SK-N-SH (cell line): Measurements from ENCODE around the gene GRB10. TPM values are rescaled to one million over a fixed set of nuclear protein-coding genes. Genes with fewer than 3 reads are reported as not detected.

Experiments
- CTCF ChIA-PET: fragments of 300-600, 350-600 bp; formaldehyde crosslinking; extraction: SDS; loops from one replicate; lab custom pipeline; 2021; lab: Yijun Ruan, JAX
- POLR2A ChIA-PET: fragments of 350-600 bp; sonication (Branson Sonifier 250); formaldehyde crosslinking; extraction: SDS; loops from one replicate; lab custom pipeline; 2020; ENCODE audit warnings: antibody characterized with exemption, inconsistent platforms; lab: Yijun Ruan, JAX
- DNase-seq: peaks from one replicate; pipeline ENCODE4 v3.0.0; 2012
- H2AFZ ChIP-seq: fragments of 200-600 bp; sonication (generic); 2 replicates; pipeline ENCODE4 v1.8.1; 2016; ENCODE audit warnings: antibody characterized with exemption, mild to moderate bottlenecking, low read depth
- H3F3A ChIP-seq: fragments of 200-600 bp; sonication (generic); replicated peaks from 2 replicates; pipeline ENCODE3; 2016; ENCODE audit warnings: antibody characterized with exemption, mild to moderate bottlenecking; ENCODE audit not compliant: insufficient read depth
- H3K27ac ChIP-seq, 2 experiments: fragments of 200-500 bp in 1 of 2; fragments of 200-600 bp in 1 of 2; sonication (Bioruptor generic) in 1 of 2; sonication (generic), shearing (Covaris generic) in 1 of 2; 2 replicates each; pipeline versions ENCODE4 v1.5.1 to v1.6.1; 2014 to 2016; ENCODE audit warnings: low read depth in 2 of 2, inconsistent platforms in 1 of 2, low read length in 1 of 2, mild to moderate bottlenecking in 1 of 2, mixed read lengths in 1 of 2
- H3K27me3 ChIP-seq: fragments of 200-600 bp; sonication (generic), shearing (Covaris generic); 2 replicates; pipeline ENCODE4 v1.6.1; 2016; ENCODE audit warnings: mixed run types; ENCODE audit not compliant: insufficient read depth
- H3K36me3 ChIP-seq, 2 experiments: fragments of 200-500 bp in 1 of 2; fragments of 200-600 bp in 1 of 2; sonication (Bioruptor generic) in 1 of 2; sonication (generic) in 1 of 2; replicated peaks in 1 of 2; 2 replicates each; pipeline versions ENCODE3 to v1.5.1; 2014 to 2016; ENCODE audit warnings: low read length in 1 of 2, mild to moderate bottlenecking in 1 of 2; ENCODE audit not compliant: insufficient read depth in 2 of 2, control insufficient read depth in 1 of 2
- H3K4me1 ChIP-seq, 2 experiments: fragments of 200-500 bp in 1 of 2; fragments of 200-600 bp in 1 of 2; sonication (Bioruptor generic) in 1 of 2; sonication (generic), shearing (Covaris generic) in 1 of 2; 2 replicates each; pipeline versions ENCODE4 v1.5.1 to v1.6.1; 2014 to 2016; ENCODE audit warnings: low read depth in 1 of 2, low read length in 1 of 2, mixed run types in 1 of 2; ENCODE audit not compliant: insufficient read depth in 2 of 2, control insufficient read depth in 1 of 2
- H3K4me2 ChIP-seq: fragments of 200-600 bp; sonication (generic), shearing (Covaris generic); 2 replicates; pipeline ENCODE4 v1.6.1; 2017; ENCODE audit warnings: mixed run types
- H3K4me3 ChIP-seq, 2 experiments: fragments of 200-500 bp in 1 of 2; fragments of 200-600 bp in 1 of 2; sonication (Bioruptor generic) in 1 of 2; sonication (generic), shearing (Covaris generic) in 1 of 2; 2 replicates each; pipeline versions ENCODE4 v1.5.1 to v1.8.1; 2014 to 2016; ENCODE audit warnings: low read depth in 2 of 2, inconsistent platforms in 1 of 2, low read length in 1 of 2, mild to moderate bottlenecking in 1 of 2, mixed read lengths in 1 of 2, moderate library complexity in 1 of 2
- H3K79me2 ChIP-seq: fragments of 200-600 bp; sonication (generic); 2 replicates; pipeline ENCODE4 v1.8.1; 2017; ENCODE audit warnings: mild to moderate bottlenecking; ENCODE audit not compliant: insufficient read depth
- H3K9ac ChIP-seq: fragments of 200-600 bp; sonication (generic); 2 replicates; pipeline ENCODE4 v1.6.1; 2017; ENCODE audit warnings: mixed run types
- H3K9me2 ChIP-seq: fragments of 200-600 bp; sonication (generic); 2 replicates; pipeline ENCODE4 v1.6.1; 2017; ENCODE audit warnings: mixed run types
- H3K9me3 ChIP-seq: fragments of 200-600 bp; sonication (generic); 2 replicates; pipeline ENCODE4 v1.6.1; 2017; ENCODE audit warnings: mixed run types, mild to moderate bottlenecking, moderate library complexity
- H4K20me1 ChIP-seq: fragments of 200-600 bp; sonication (generic); 2 replicates; pipeline ENCODE4 v1.6.1; 2017; ENCODE audit warnings: mild to moderate bottlenecking, mixed run types; ENCODE audit not compliant: insufficient read depth
- CHD2 ChIP-seq: fragments of 150-350 bp; IDR thresholded peaks from 2 replicates; pipeline ENCODE4 v1.6.1; 2018; ENCODE audit warnings: low read length; ENCODE audit not compliant: partially characterized antibody
- CTCF ChIP-seq: fragments of 200-600 bp; sonication (generic); IDR thresholded peaks from 2 replicates; pipeline ENCODE4 v1.6.1; 2017; ENCODE audit warnings: antibody characterized with exemption, mild to moderate bottlenecking, moderate library complexity
- ELF1 ChIP-seq: IDR thresholded peaks from 2 replicates; pipeline ENCODE4 v1.4.0; 2012
- EP300 ChIP-seq, 2 experiments: IDR thresholded peaks; 2 replicates each; pipeline versions ENCODE4 v1.4.0 to v1.6.1; 2012; ENCODE audit warnings: borderline replicate concordance in 1 of 2, low read depth in 1 of 2, low read length in 1 of 2
- FOSL2 ChIP-seq: IDR thresholded peaks from 2 replicates; pipeline ENCODE4 v1.4.0; 2012; ENCODE audit warnings: low read depth, mild to moderate bottlenecking, moderate library complexity, borderline replicate concordance
- IRF3 ChIP-seq: fragments of 150-350 bp; IDR thresholded peaks from 2 replicates; pipeline ENCODE4 v1.6.1; 2016; ENCODE audit warnings: mild to moderate bottlenecking, low read depth, low read length
- JUND ChIP-seq: IDR thresholded peaks from 2 replicates; pipeline ENCODE4 v1.4.0; 2012
- MXI1 ChIP-seq: IDR thresholded peaks from 2 replicates; pipeline ENCODE4 v1.6.1; 2012; ENCODE audit warnings: mild to moderate bottlenecking, low read depth, low read length, improper control_type of control experiment
- NFIC ChIP-seq: IDR thresholded peaks from 2 replicates; pipeline ENCODE4 v1.4.0; 2012; ENCODE audit warnings: borderline replicate concordance
- NRF1 ChIP-seq: IDR thresholded peaks from 2 replicates; pipeline ENCODE4 v1.6.1; 2012; ENCODE audit warnings: low read depth, mild to moderate bottlenecking, low read length
- POLR2AphosphoS5 ChIP-seq: IDR thresholded peaks from 2 replicates; pipeline ENCODE4 v1.6.1; 2012; ENCODE audit warnings: low read depth, low read length
- RCOR1 ChIP-seq: fragments of 150-350 bp; IDR thresholded peaks from 2 replicates; pipeline ENCODE4 v1.6.1; 2017; ENCODE audit warnings: antibody characterized with exemption, low read length
- REST ChIP-seq: IDR thresholded peaks from 2 replicates; pipeline ENCODE4 v1.6.1; 2012; ENCODE audit warnings: mild to moderate bottlenecking, low read depth, low read length, moderate library complexity
- SMC3 ChIP-seq: IDR thresholded peaks from 2 replicates; pipeline ENCODE4 v1.6.1; 2012; ENCODE audit warnings: low read depth, low read length, improper control_type of control experiment
- TAF1 ChIP-seq: IDR thresholded peaks from 2 replicates; pipeline ENCODE4 v1.6.1; 2012; ENCODE audit warnings: low read depth, mild to moderate bottlenecking, low read length, moderate library complexity, borderline replicate concordance
- TCF12 ChIP-seq: IDR thresholded peaks from 2 replicates; pipeline ENCODE4 v1.4.0; 2012
- whole genome bisulfite sequencing: methylation state at CpG from one replicate; pipeline ENCODE4 v1.1.6; 2017; ENCODE audit warnings: low lambda C conversion rate; 5-methylcytosine and 5-hydroxymethylcytosine counted together
- polyA plus RNA-seq, 3 experiments: library from polyadenylated mRNA; depleted of rRNA; stranded (reverse); fragments of >200 nt; gene quantifications; 2 replicates each; pipeline ENCODE4 v1.2.3, GENCODE V29; 2012

Gene GRB10
- polyA plus RNA-seq, 1 of the 3 experiments (the other 2 are of a cell fraction): 5.1 TPM

- no peak overlapping the region for H2AFZ ChIP-seq
- H3K9me3 ChIP-seq: peaks cover 5% of the 10 kb centered on the region; the same call in 1 of the 2 replicates
- CTCF ChIA-PET: interaction anchor here (1.1 to 7.8 kb wide), 15 partner anchors 8 to 182 kb away, joined by 3 to 87 read pairs (median 9); no protein-coding TSS in a partner anchor
- H3K9ac ChIP-seq: no peak overlapping the region
- 75% methylated on average over 7 of the region's 7 CpGs for WGBS
- peaks cover 3% of the 10 kb centered on the region for H3F3A ChIP-seq
- H3K27ac ChIP-seq: no peak overlapping the region
- TF ChIP-seq CHD2 (no peak), FOSL2 (no peak), POLR2AphosphoS5 (no peak), NFIC (no peak), SMC3 (no peak), IRF3 (no peak), CTCF (no peak)
- H3K36me3 ChIP-seq: peaks cover 0 to 6% of the 10 kb centered on the region in 2 experiments
- no peak overlapping the region for H3K4me3 ChIP-seq
- peaks cover 77% of the 10 kb centered on the region for H3K79me2 ChIP-seq
- H3K27me3 ChIP-seq: no peaks in the 10 kb centered on the region
- H4K20me1 ChIP-seq: peaks cover 77% of the 10 kb centered on the region
- peaks cover 0 to 18% of the 10 kb centered on the region in 2 experiments; a peak in 1 of 4 replicates for H3K4me1 ChIP-seq
- POLR2A ChIA-PET: no interaction called here
- no peak overlapping the region for H3K4me2 ChIP-seq
- DNase-seq: no peak
- H3K9me2 ChIP-seq: no peaks in the 10 kb centered on the region
These were observed 151.1 kb downstream of the GRB10 start for GRCh38 chr7:50631639-50632038.

- POLR2A ChIA-PET: no interaction called here
- CTCF ChIA-PET: interaction anchor here (1.1 to 7.8 kb wide), 10 partner anchors 9 to 213 kb away, joined by 3 to 87 read pairs (median 6); no protein-coding TSS in a partner anchor
- peaks cover 72% of the 10 kb centered on the region for H4K20me1 ChIP-seq
These were observed 151.6 kb downstream of the GRB10 start for GRCh38 chr7:50631100-50631499.

More at GRCh38 chr7:50631100-50631499, 151.6 kb downstream of the GRB10 start:
- peaks cover 72% of the 10 kb centered on the region for H3K79me2 ChIP-seq
- no peak overlapping the region for H3K27ac ChIP-seq
- no peaks in the 10 kb centered on the region for H3K27me3 ChIP-seq
- no peaks in the 10 kb centered on the region for H3K9me2 ChIP-seq
- 63% methylated on average over 6 of the region's 6 CpGs for WGBS
- DNase-seq: no peak
- peaks cover under 1% of the 10 kb centered on the region; the same call in 1 of the 2 replicates for H3K9me3 ChIP-seq
- H3K36me3 ChIP-seq: peaks cover 0 to 8% of the 10 kb centered on the region in 2 experiments
- H3K9ac ChIP-seq: no peak overlapping the region
- no peak overlapping the region for H3K4me2 ChIP-seq
- peaks cover 3% of the 10 kb centered on the region for H3F3A ChIP-seq
- H3K4me1 ChIP-seq: peaks cover 0 to 18% of the 10 kb centered on the region in 2 experiments; a peak in 1 of 4 replicates
- H2AFZ ChIP-seq: no peak overlapping the region
- no peak overlapping the region for H3K4me3 ChIP-seq
- no peak for TF ChIP-seq EP300 (IDR thresholded peaks at IDR 0.05; ENCODE audit: borderline replicate concordance in 1 of 2, low read depth in 1 of 2, low read length in 1 of 2)
- no peak for TF ChIP-seq POLR2AphosphoS5
- TF ChIP-seq RCOR1: no peak
- TF ChIP-seq REST: no peak
- TF ChIP-seq TCF12: no peak
- no peak for TF ChIP-seq ELF1
- no peak for TF ChIP-seq JUND
- no peak for TF ChIP-seq TAF1
- TF ChIP-seq MXI1: no peak
- no peak for TF ChIP-seq NRF1
- no peak for TF ChIP-seq SMC3
